GM19240 (cell line): ENCODE data around the gene ERVH48-1.
"Not testable (repeated sequence)": the region's sequence is repeated elsewhere in the genome, so short reads cannot be mapped to it uniquely, and the experiment has no call there.

Experiments
- DNase-seq: peaks from one replicate; pipeline ENCODE4 v3.0.0; 2011; ENCODE audit warnings: low spot score; ENCODE audit not compliant: insufficient read length

The ERVH48-1 gene

GRCh38 chr21:42925114-42925926, at the start of gene ERVH48-1:
ERVH48-1 (minus strand) TSS chr21:42925630; CDS start chr21:42919006, 6,624 bp downstream.
- no peak for DNase-seq

- DNase-seq = peak; percentile 97
Observed at GRCh38 chr21:42973991-42974831, 48.8 kb upstream of the ERVH48-1 start, which contains the start of gene PKNOX1. PKNOX1 (plus strand) TSS chr21:42974562; CDS start chr21:43004382, 29,820 bp downstream.

- DNase-seq = no peak
Observed at GRCh38 chr21:42973309-42973990, 48.0 kb upstream of the ERVH48-1 start.

GRCh38 chr21:42971897-42972275, 46.5 kb upstream of the ERVH48-1 start:
- no peak for DNase-seq

- no peak for DNase-seq
Observed at GRCh38 chr21:42970946-42971653, 45.7 kb upstream of the ERVH48-1 start.

GRCh38 chr21:42969193-42969600, 43.8 kb upstream of the ERVH48-1 start:
- DNase-seq = no peak

GRCh38 chr21:42967616-42968015, 42.2 kb upstream of the ERVH48-1 start:
- not testable (repeated sequence) for DNase-seq

GRCh38 chr21:42965211-42965560, 39.8 kb upstream of the ERVH48-1 start:
- DNase-seq = no peak

- no peak for DNase-seq
Observed at GRCh38 chr21:42964546-42965210, 39.2 kb upstream of the ERVH48-1 start.

GRCh38 chr21:42964086-42964485, 38.7 kb upstream of the ERVH48-1 start:
- no peak for DNase-seq

GRCh38 chr21:42962380-42963007, 37.1 kb upstream of the ERVH48-1 start:
- no peak for DNase-seq

- DNase-seq = no peak
Observed at GRCh38 chr21:42959728-42960127, 34.3 kb upstream of the ERVH48-1 start.

- DNase-seq = not testable (repeated sequence)
Observed at GRCh38 chr21:42958122-42958521, 32.7 kb upstream of the ERVH48-1 start.

GRCh38 chr21:42956824-42957630, 31.6 kb upstream of the ERVH48-1 start:
- no peak for DNase-seq

- DNase-seq = not testable (repeated sequence)
Observed at GRCh38 chr21:42951193-42951592, 25.8 kb upstream of the ERVH48-1 start.

- DNase-seq = not testable (repeated sequence)
Observed at GRCh38 chr21:42949094-42949755, 23.8 kb upstream of the ERVH48-1 start.

GRCh38 chr21:42942244-42942643, 16.8 kb upstream of the ERVH48-1 start:
- no peak for DNase-seq

GRCh38 chr21:42941696-42942085, 16.3 kb upstream of the ERVH48-1 start:
- DNase-seq = no peak
